Measurements from ENCODE around the gene PTPRM.

DNA sequence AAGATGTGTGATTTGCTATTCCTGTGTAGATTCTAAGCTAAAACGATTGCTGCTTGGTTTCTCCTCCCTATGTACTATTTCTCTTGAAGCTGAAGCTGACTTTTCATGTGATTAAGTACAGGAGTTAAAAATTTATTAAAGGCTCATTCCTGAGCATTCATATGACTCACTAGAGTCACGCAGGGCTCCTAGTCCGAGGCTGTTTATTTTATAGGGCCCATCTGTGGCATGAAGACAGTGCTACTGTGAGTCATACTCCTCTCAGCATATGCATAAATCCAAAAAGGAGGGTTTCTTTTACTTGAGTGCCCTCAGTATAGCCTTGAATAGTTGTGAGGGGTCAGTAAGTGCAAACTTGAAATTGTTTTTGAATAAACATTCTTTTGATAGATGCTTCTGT, 378.8 kb downstream of the PTPRM start:
- TF ChIP-seq, protein P1, sequence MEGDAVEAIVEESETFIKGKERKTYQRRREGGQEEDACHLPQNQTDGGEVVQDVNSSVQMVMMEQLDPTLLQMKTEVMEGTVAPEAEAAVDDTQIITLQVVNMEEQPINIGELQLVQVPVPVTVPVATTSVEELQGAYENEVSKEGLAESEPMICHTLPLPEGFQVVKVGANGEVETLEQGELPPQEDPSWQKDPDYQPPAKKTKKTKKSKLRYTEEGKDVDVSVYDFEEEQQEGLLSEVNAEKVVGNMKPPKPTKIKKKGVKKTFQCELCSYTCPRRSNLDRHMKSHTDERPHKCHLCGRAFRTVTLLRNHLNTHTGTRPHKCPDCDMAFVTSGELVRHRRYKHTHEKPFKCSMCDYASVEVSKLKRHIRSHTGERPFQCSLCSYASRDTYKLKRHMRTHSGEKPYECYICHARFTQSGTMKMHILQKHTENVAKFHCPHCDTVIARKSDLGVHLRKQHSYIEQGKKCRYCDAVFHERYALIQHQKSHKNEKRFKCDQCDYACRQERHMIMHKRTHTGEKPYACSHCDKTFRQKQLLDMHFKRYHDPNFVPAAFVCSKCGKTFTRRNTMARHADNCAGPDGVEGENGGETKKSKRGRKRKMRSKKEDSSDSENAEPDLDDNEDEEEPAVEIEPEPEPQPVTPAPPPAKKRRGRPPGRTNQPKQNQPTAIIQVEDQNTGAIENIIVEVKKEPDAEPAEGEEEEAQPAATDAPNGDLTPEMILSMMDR (IDR thresholded peaks at IDR 0.05): no peak
- TF ChIP-seq POLR2A (IDR thresholded peaks at IDR 0.05): no peak
